A204.1 (cell line): ENCODE measurements around the gene ATP2C1.

Experiments used
- FAIRE-seq: peaks from 2 replicates; lab custom pipeline; 2012; peaks lifted over from hg19 to GRCh38; lab: Jason Lieb, UNC

Gene ATP2C1

GRCh38 chr3:131047582-131047981, 153.7 kb downstream of the ATP2C1 start:
- no peak for FAIRE-seq

GRCh38 chr3:131048030-131048429, 154.1 kb downstream of the ATP2C1 start:
- no peak for FAIRE-seq

- no peak for FAIRE-seq
Measured at GRCh38 chr3:131050001-131050400, 156.1 kb downstream of the ATP2C1 start.

GRCh38 chr3:131053043-131053859, 159.4 kb downstream of the ATP2C1 start:
- FAIRE-seq, result peak; percentile 23
